ENCODE data around the gene FAM222A. TPM values are rescaled to one million over a fixed set of nuclear protein-coding genes. Genes with fewer than 3 reads are reported as not detected.

The FAM222A gene
- total and polyA plus RNA-seq, 2 of the 4 experiments (the other 2 are of a cell fraction): under 0.01 to 0.32 TPM

- CTCF ChIA-PET: no interaction called here
- no peak overlapping the region for H3K27ac ChIP-seq (ENCODE audit: insufficient read depth, low read length)
- TF ChIP-seq RAD21 (IDR thresholded peaks at IDR 0.05; ENCODE audit: low read length) (no peak), CHD1 (IDR thresholded peaks at IDR 0.05; ENCODE audit: low read depth, low read length) (no peak), FOS (IDR thresholded peaks at IDR 0.05; ENCODE audit: low read depth, low read length) (no peak), MAFK (IDR thresholded peaks at IDR 0.05; ENCODE audit: low read depth, low read length) (no peak), BHLHE40 (IDR thresholded peaks at IDR 0.05; ENCODE audit: low read depth, low read length) (no peak), NFE2L2 (IDR thresholded peaks at IDR 0.05; ENCODE audit: low read depth, low read length) (no peak), RFX5 (IDR thresholded peaks at IDR 0.05; ENCODE audit: low read depth, low read length) (no peak), CEBPB (IDR thresholded peaks at IDR 0.05; ENCODE audit: low read depth, low read length) (no peak), MXI1 (IDR thresholded peaks at IDR 0.05; ENCODE audit: borderline replicate concordance, low read depth, low read length) (no peak), USF2 (IDR thresholded peaks at IDR 0.05; ENCODE audit: low read depth, low read length) (no peak), POLR2A (IDR thresholded peaks at IDR 0.05; ENCODE audit: low read depth, low read length) (no peak), MAZ (IDR thresholded peaks at IDR 0.05; ENCODE audit: borderline replicate concordance, low read depth, low read length) (no peak), RCOR1 (IDR thresholded peaks at IDR 0.05; ENCODE audit: insufficient replicate concordance, low read length) (no peak), SMC3 (IDR thresholded peaks at IDR 0.05; ENCODE audit: low read depth, low read length) (no peak), CTCF (conservative IDR thresholded peaks at IDR 0.05; ENCODE audit: low read depth, low read length) (no peak)
Measured at GRCh38 chr12:109727746-109728726, 14.4 kb downstream of the FAM222A start.

More at GRCh38 chr12:109727746-109728726, 14.4 kb downstream of the FAM222A start:
- DNase-seq (no peak), ATAC-seq (ENCODE audit: low read depth) (no peak)
- H3K14ac ChIP-seq (replicated peaks; ENCODE audit: low read depth, low read length): no peak overlapping the region
- no peak overlapping the region for H2BK15ac ChIP-seq (ENCODE audit: low read depth, low read length)
- no peaks in the 10 kb centered on the region for H3K36me3 ChIP-seq (ENCODE audit: control insufficient read depth, insufficient read depth, low read length)
- WGBS, 2 experiments (ENCODE audit: extremely low coverage in 2 of 2, insufficient read length in 1 of 2): no CpG with 5 or more reads among the region's 14 CpGs
- no peak overlapping the region for H3K9ac ChIP-seq (ENCODE audit: low read depth, low read length)
- in situ Hi-C loops (cut with MboI; ENCODE audit: low sequenced_read_pairs): no loop called here
- no peak overlapping the region for H2AK9ac ChIP-seq (replicated peaks; ENCODE audit: low read depth, low read length, poor library complexity)
- no peaks in the 10 kb centered on the region for H3K4me1 ChIP-seq (ENCODE audit: control insufficient read depth, insufficient read depth, low read length)
- H2BK120ac ChIP-seq (ENCODE audit: low read depth, low read length): no peak overlapping the region
- no peaks in the 10 kb centered on the region for H3K9me3 ChIP-seq (ENCODE audit: control insufficient read depth, insufficient read depth, low read length)
- H3K27me3 ChIP-seq (ENCODE audit: control insufficient read depth, insufficient read depth, low read length): peaks cover 49% of the 10 kb centered on the region
- H3K4me2 ChIP-seq (ENCODE audit: low read depth, low read length): no peak overlapping the region
- no TSS peak for BruUV-seq (replicated peaks)
- no peak overlapping the region for H4K5ac ChIP-seq (ENCODE audit: low read depth, low read length)
- no peak overlapping the region for H3K18ac ChIP-seq (ENCODE audit: low read depth, low read length)
- no peak overlapping the region for H2AK5ac ChIP-seq (ENCODE audit: low read depth, low read length)
- no peaks in the 10 kb centered on the region for H3K9me1 ChIP-seq (ENCODE audit: insufficient read depth, low read length)
- no peak overlapping the region for H3K4ac ChIP-seq (ENCODE audit: low read depth, low read length)
- no peak overlapping the region for H4K91ac ChIP-seq (ENCODE audit: insufficient read depth, low read depth, low read length)
- POLR2A ChIA-PET (ENCODE audit: unreplicated experiment): no interaction called here
- H3K79me1 ChIP-seq (ENCODE audit: low read depth in 1 of 2, low read length in 2 of 2): no peaks in the 10 kb centered on the region
- H4K20me1 ChIP-seq (ENCODE audit: insufficient read depth, low read length): no peaks in the 10 kb centered on the region
- H2AFZ ChIP-seq (replicated peaks; ENCODE audit: low read length, poor library complexity): no peak overlapping the region
- intact Hi-C loops (cut with micrococcal nuclease): no loop called here
- H3K4me3 ChIP-seq (ENCODE audit: insufficient read depth, low read depth, low read length): no peak overlapping the region
- H4K8ac ChIP-seq (ENCODE audit: low read depth in 2 of 2, low read length in 2 of 2): no peak overlapping the region
- dilution Hi-C loops (cut with HindIII; ENCODE audit: low sequenced_read_pairs, unreplicated experiment): no loop called here
- H2BK20ac ChIP-seq (ENCODE audit: low read depth, low read length): no peak overlapping the region
- H2BK5ac ChIP-seq (ENCODE audit: low read depth, low read length, poor library complexity, severe bottlenecking): no peak overlapping the region
- H3K56ac ChIP-seq (ENCODE audit: extremely low read depth, insufficient read depth, low read length): no peak overlapping the region
- H3K23ac ChIP-seq (ENCODE audit: low read depth, low read length): no peak overlapping the region
